AG04450 (cell line): ENCODE results near the gene PALLD. TPM values are rescaled to one million over a fixed set of nuclear protein-coding genes. Genes with fewer than 3 reads are reported as not detected.
A peak's percentile ranks its signal among the peaks of the same experiment; 100 is the strongest.

Experiments used
- CTCF ChIA-PET: fragments of 300-600, 350-600 bp; formaldehyde crosslinking; extraction: SDS; loops from one replicate; lab custom pipeline; 2022; ENCODE audit warnings: antibody characterized with exemption, inconsistent platforms; lab: Charles Lee
- POLR2A ChIA-PET: fragments of 350-600 bp; formaldehyde crosslinking; extraction: SDS; loops from one replicate; lab custom pipeline; 2021; ENCODE audit warnings: antibody characterized with exemption, inconsistent platforms; lab: Yijun Ruan, JAX
- DNase-seq: peaks from one replicate; pipeline ENCODE4 v3.0.0-alpha.2; 2011; ENCODE audit warnings: low read depth, low spot score
- H3K27ac ChIP-seq: one replicate; pipeline ENCODE4 v1.5.1; 2012; ENCODE audit warnings: low read depth, low read length, control low read depth
- H3K27me3 ChIP-seq: one replicate; pipeline ENCODE4 v1.6.0; 2012; ENCODE audit warnings: low read length; ENCODE audit not compliant: control insufficient read depth, insufficient read depth
- H3K4me3 ChIP-seq: 2 replicates; pipeline ENCODE4 v1.5.1; 2011; ENCODE audit warnings: mild to moderate bottlenecking, low read depth, low read length, control low read depth
- H3K9me3 ChIP-seq: 2 replicates; pipeline ENCODE4 v1.5.1; 2012; ENCODE audit warnings: low read length; ENCODE audit not compliant: control insufficient read depth, insufficient read depth
- polyA plus RNA-seq: library from polyadenylated mRNA; depleted of rRNA; stranded (reverse); fragments of >200 nt; gene quantifications from 2 replicates; pipeline ENCODE4 v1.2.3, GENCODE V29; 2011
- TF ChIP-seq, protein P1 (sequence below): IDR thresholded peaks from 2 replicates; pipeline ENCODE4 v1.5.1; 2011; ENCODE audit warnings: low read depth, low read length, control low read depth, inconsistent platforms

PALLD gene
- polyA plus RNA-seq, 1 experiment = 159 TPM

DNA sequence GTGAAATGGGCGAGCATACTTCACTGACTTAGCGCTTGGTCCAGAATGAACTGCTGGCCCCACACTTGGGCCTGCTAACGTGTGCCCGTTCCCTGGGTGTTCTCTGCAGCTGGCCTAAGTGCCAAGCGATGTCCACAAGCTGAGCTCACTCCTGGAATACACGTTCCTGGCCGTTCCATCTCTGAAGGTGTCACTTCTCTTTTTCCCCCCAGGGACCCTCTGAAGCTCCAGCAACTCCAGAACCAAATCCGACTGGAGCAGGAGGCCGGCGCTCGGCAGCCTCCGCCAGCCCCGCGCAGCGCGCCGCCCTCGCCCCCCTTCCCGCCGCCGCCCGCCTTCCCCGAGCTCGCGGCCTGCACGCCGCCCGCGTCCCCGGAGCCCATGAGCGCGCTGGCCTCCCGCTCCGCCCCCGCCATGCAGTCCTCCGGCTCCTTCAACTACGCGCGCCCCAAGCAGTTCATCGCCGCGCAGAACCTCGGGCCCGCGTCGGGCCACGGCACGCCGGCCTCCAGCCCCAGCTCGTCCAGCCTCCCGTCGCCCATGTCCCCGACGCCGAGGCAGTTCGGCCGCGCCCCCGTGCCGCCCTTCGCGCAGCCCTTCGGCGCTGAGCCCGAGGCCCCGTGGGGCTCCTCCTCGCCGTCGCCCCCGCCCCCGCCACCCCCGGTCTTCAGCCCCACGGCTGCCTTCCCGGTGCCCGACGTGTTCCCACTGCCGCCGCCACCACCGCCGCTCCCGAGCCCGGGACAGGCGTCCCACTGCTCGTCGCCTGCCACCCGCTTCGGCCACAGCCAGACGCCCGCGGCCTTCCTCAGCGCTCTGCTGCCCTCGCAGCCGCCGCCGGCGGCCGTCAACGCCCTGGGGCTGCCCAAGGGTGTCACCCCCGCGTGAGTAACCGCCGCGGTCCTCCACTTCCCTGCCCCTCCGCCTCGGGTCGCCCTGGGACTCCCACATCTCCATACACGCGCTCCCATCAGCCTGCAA lies 380.9 kb downstream of the PALLD start:
- CTCF ChIA-PET = no interaction called here
- Histone ChIP-seq H3K9me3 (peaks cover 2% of the 10 kb centered on the region; the same call in 1 of the 2 replicates), H3K4me3 (peak overlapping the region; percentile 42), H3K27me3 (no peaks in the 10 kb centered on the region), H3K27ac (peak overlapping the region; percentile 48)
- TF ChIP-seq, protein P1, sequence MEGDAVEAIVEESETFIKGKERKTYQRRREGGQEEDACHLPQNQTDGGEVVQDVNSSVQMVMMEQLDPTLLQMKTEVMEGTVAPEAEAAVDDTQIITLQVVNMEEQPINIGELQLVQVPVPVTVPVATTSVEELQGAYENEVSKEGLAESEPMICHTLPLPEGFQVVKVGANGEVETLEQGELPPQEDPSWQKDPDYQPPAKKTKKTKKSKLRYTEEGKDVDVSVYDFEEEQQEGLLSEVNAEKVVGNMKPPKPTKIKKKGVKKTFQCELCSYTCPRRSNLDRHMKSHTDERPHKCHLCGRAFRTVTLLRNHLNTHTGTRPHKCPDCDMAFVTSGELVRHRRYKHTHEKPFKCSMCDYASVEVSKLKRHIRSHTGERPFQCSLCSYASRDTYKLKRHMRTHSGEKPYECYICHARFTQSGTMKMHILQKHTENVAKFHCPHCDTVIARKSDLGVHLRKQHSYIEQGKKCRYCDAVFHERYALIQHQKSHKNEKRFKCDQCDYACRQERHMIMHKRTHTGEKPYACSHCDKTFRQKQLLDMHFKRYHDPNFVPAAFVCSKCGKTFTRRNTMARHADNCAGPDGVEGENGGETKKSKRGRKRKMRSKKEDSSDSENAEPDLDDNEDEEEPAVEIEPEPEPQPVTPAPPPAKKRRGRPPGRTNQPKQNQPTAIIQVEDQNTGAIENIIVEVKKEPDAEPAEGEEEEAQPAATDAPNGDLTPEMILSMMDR = no peak
- DNase-seq = no peak
- POLR2A ChIA-PET = interaction anchor here (1.2 kb wide), 2 partner anchors 11 to 29 kb away, joined by 3 to 5 read pairs; no protein-coding TSS in a partner anchor

DNA sequence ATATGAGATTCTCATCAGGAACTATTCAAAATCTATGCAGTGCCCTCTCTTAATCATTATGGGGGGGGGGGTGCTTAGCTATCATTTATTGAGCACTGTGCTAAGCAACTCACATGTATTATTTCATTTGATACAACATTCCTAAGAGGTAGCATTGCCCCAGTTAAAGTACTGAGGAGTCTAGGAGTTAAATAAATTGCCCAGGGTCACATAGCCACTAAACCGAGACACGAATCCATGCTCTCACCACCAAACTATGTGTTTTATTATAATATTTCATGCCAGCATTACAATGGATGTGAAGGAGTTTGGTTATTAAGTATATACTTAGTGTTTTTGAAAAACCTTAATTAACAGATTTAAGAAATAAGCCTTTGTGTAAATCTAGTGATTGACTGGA lies 381.8 kb downstream of the PALLD start:
- no peak for DNase-seq
- ChIA-PET CTCF (no interaction called here), POLR2A (no interaction called here)
- Histone ChIP-seq H3K4me3 (peak overlapping the region; percentile 36), H3K27ac (peak overlapping the region; percentile 41), H3K9me3 (peaks cover 2% of the 10 kb centered on the region; the same call in 1 of the 2 replicates), H3K27me3 (no peaks in the 10 kb centered on the region)
- TF ChIP-seq, protein P1 = no peak

DNA sequence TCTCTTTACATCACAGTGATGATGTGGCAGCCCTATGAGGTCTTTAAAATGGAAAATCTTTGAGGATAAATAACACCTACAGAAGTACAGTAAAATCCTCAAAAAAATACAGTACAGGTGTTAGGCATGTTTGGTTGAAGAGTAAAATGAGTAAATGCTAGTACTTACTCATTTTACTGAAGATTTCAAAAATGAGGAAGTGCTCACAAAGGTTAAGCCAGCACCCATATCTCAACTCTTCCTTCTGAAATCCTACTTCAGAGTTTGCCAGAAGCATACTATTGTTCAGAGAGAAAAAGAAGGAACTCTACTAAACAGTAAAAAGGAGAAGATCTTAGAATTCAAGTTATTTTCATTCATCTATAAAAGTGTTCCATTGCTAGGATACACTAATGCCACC lies 382.3 kb downstream of the PALLD start:
- H3K9me3 ChIP-seq = peaks cover 2% of the 10 kb centered on the region; the same call in 1 of the 2 replicates
- no peak for DNase-seq
- POLR2A ChIA-PET = interaction anchor here (1.7 kb wide), 1 partner anchor 13 kb away, joined by 5 read pairs; no protein-coding TSS in a partner anchor
- no peak overlapping the region for H3K27ac ChIP-seq
- CTCF ChIA-PET = no interaction called here
- H3K27me3 ChIP-seq = no peaks in the 10 kb centered on the region
- TF ChIP-seq, protein P1 = no peak
- no peak overlapping the region for H3K4me3 ChIP-seq

DNA sequence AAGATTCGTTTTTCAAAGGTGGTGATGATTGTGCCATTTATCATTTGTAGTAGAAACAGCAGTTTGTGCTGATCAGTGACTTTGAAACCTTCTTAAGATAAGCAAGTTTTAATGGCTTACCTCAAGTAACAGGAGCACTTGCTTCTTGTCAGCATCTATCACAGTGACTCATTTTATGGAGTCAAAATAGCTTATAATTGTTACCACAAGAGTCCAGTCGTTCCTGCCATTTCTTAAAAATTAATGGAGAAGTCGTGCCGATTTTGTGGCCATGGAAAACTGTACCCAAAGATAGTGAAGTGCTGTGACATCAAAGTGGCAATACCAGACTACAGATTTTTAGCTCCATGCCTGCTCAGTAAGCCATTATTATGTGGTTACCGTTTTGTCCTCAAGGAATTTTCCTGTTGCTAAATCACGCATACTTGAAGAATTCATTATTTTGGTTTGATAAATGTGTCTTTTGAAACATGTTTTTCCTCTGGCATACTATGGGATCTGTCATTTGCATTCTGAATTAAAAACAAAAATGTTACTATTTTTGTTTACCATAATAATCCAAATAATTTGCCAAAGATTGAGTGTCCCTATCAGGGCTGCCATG lies 383.3 kb downstream of the PALLD start:
- TF ChIP-seq, protein P1 = no peak
- ChIA-PET CTCF (interaction anchor here (0.6 to 1.2 kb wide), 2 partner anchors 232 to 295 kb away, joined by 3 to 4 read pairs; no protein-coding TSS in a partner anchor), POLR2A (interaction anchor here (1.7 kb wide), 1 partner anchor 14 kb away, joined by 5 read pairs; no protein-coding TSS in a partner anchor)
- DNase-seq = no peak
- Histone ChIP-seq H3K9me3 (peaks cover 2% of the 10 kb centered on the region; the same call in 1 of the 2 replicates), H3K27ac (no peak overlapping the region), H3K27me3 (no peaks in the 10 kb centered on the region), H3K4me3 (no peak overlapping the region)
